ENCODE data around the gene IPP.
"Not testable (repeated sequence)": the region's sequence is repeated elsewhere in the genome, so short reads cannot be mapped to it uniquely, and the experiment has no call there.

DNA sequence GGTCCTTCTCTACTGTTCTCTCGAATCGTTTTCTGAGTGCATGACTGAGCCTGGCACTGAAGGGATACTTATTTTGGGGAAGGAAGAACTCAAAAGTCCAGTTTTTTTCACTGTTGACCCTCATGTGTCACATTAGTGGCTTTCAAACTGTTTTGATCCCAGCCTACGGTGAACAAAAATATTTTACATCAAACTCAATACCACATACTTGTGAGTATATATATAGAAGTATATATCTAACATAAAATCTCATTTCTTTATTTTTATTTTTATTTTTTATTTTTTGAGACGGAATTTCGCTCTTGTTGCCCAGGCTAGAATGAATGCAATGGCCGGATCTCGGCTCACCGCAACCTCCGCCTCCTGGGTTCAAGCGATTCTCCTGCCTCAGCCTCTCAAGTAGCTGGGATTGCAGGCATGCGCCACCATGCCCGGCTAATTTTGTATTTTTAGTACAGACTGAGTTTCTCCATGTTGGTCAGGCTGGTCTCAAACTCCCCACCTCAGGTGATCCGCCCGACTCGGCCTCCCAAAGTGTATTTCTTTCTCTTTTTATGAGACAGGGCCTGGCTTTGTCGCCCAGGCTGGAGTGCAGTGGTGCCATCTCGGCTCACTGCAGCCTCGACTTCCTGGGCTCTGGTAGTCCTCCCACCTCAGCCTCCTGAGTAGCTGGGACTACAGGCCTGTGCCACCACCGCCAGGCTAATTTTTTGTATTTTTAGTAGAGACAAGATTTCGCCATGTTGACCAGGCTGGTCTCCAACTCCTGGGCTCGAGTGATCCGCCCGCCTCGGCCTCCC lies 786 bp upstream of the IPP start:
- TF ChIP-seq, protein P1, sequence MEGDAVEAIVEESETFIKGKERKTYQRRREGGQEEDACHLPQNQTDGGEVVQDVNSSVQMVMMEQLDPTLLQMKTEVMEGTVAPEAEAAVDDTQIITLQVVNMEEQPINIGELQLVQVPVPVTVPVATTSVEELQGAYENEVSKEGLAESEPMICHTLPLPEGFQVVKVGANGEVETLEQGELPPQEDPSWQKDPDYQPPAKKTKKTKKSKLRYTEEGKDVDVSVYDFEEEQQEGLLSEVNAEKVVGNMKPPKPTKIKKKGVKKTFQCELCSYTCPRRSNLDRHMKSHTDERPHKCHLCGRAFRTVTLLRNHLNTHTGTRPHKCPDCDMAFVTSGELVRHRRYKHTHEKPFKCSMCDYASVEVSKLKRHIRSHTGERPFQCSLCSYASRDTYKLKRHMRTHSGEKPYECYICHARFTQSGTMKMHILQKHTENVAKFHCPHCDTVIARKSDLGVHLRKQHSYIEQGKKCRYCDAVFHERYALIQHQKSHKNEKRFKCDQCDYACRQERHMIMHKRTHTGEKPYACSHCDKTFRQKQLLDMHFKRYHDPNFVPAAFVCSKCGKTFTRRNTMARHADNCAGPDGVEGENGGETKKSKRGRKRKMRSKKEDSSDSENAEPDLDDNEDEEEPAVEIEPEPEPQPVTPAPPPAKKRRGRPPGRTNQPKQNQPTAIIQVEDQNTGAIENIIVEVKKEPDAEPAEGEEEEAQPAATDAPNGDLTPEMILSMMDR (optimal IDR thresholded peaks at IDR 0.05 in 1 of 3, IDR thresholded peaks at IDR 0.05 in 1 of 3, conservative IDR thresholded peaks at IDR 0.05 in 1 of 3; ENCODE audit: extremely low read depth in 1 of 3, insufficient read depth in 2 of 3, low read length in 3 of 3): not testable (repeated sequence)
- not testable (repeated sequence) for TF ChIP-seq EZH2 (IDR thresholded peaks at IDR 0.05; ENCODE audit: low read length)
